GM19099 (cell line): ENCODE measurements around the gene NPRL2.
A peak's percentile ranks its signal among the peaks of the same experiment; 100 is the strongest.

Experiments
- POLR2A ChIP-seq: IDR thresholded peaks from 3 replicates; pipeline ENCODE4 v1.6.1; 2011; ENCODE audit warnings: low read depth; ENCODE audit not compliant: insufficient read length; ENCODE audit errors: extremely low read depth

Gene NPRL2

GRCh38 chr3:50331364-50331907, 19.1 kb downstream of the NPRL2 start:
- TF ChIP-seq POLR2A: no peak

- no peak for TF ChIP-seq POLR2A
These were observed 20.2 kb downstream of the NPRL2 start for GRCh38 chr3:50330330-50330729.

GRCh38 chr3:50327943-50328691, 22.5 kb downstream of the NPRL2 start, which contains the start of gene TUSC2:
TSS of gene TUSC2 (minus strand) at chr3:50328223. CDS start at chr3:50328099, 124 bp downstream.
- peak; percentile 92 for TF ChIP-seq POLR2A

GRCh38 chr3:50327129-50327528, 23.4 kb downstream of the NPRL2 start:
- TF ChIP-seq POLR2A: no peak

- TF ChIP-seq POLR2A: no peak
These were observed 24.4 kb downstream of the NPRL2 start for GRCh38 chr3:50326182-50326541.

GRCh38 chr3:50325497-50326181, 24.9 kb downstream of the NPRL2 start:
- TF ChIP-seq POLR2A: no peak

GRCh38 chr3:50325113-50325480, 25.5 kb downstream of the NPRL2 start:
- TF ChIP-seq POLR2A: no peak

- no peak for TF ChIP-seq POLR2A
These were observed 26.0 kb downstream of the NPRL2 start for GRCh38 chr3:50324351-50325112.

- no peak for TF ChIP-seq POLR2A
These were observed 26.9 kb downstream of the NPRL2 start for GRCh38 chr3:50323614-50324199.

- no peak for TF ChIP-seq POLR2A
These were observed 27.4 kb downstream of the NPRL2 start for GRCh38 chr3:50323092-50323600.

GRCh38 chr3:50322386-50323091, 28.0 kb downstream of the NPRL2 start, which contains the start of gene HYAL2:
TSS of gene HYAL2 (minus strand) at chr3:50322745. CDS start at chr3:50320489, 2,256 bp downstream.
- no peak for TF ChIP-seq POLR2A

- TF ChIP-seq POLR2A: no peak
These were observed 28.5 kb downstream of the NPRL2 start for GRCh38 chr3:50322115-50322385.

- TF ChIP-seq POLR2A: peak; percentile 76
These were observed 29.1 kb downstream of the NPRL2 start for GRCh38 chr3:50321336-50322114.
